CD4-positive, alpha-beta T cell treated with Interleukin-4 for 1 hour (primary cell): Measurements from ENCODE around the gene PRSS27.
"Not testable (repeated sequence)": the region's sequence is repeated elsewhere in the genome, so short reads cannot be mapped to it uniquely, and the experiment has no call there.

Experiments used
- DNase-seq, 2 donors: peaks; one replicate each; pipeline ENCODE4 v3.0.0-alpha.2; 2020 to 2022

The PRSS27 gene

DNA sequence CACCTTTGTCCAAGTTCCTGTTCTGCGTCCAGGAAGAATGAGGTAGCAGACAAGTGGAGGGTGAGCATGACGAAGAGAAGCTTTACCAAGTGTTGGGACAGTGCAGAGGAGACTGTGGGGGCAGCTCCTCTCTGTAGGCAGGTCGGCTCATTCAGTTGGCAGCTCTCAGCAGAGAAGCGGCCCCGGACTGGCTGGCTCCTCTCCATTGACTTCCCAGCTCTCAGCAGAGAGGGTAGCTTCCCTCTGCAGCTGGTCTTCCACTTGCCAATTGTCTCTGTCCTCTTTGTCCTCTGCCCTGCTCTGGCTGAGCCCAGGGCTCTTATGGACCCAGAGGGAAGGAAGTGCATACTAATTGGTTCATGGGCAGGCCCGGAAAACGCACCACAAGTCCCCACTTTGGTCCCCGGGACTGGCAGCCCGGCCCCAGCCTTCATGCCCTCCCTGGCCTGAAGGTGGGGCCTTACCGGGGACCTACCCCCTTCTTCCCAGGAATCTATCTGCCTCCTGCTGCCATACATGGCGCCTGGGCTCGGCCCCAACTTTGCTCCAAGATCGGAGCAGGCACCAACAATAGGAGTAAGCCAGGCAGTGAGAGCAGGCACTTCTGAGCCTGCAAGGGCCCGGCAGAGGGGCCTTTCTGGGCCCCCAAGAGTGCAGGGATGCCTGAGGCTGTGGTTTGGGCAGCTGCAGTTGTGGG lies 27.6 kb downstream of the PRSS27 start:
- no peak for DNase-seq

GRCh38 chr16:2691491-2692248 lies 28.4 kb downstream of the PRSS27 start:
- DNase-seq = no peak

DNA sequence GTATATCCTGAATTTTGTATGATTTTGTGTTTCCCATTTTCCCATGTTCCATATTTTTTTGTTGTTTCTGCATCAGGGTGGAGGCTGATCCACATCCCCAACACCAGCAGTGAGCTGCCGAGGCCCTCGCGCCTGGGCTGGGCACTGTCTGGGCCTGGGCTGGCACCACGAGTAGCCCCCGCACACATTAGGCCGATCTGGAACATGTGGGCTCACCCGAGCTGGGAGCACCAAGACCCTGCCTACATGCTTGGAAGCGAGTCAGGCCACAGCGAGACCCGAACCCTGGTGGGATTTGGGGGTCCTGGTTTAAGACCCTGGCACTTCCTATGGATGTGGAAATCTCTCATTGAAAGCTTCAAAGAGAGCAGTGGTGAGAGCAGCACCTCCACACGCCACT lies 29.2 kb downstream of the PRSS27 start:
- no peak for DNase-seq

DNA sequence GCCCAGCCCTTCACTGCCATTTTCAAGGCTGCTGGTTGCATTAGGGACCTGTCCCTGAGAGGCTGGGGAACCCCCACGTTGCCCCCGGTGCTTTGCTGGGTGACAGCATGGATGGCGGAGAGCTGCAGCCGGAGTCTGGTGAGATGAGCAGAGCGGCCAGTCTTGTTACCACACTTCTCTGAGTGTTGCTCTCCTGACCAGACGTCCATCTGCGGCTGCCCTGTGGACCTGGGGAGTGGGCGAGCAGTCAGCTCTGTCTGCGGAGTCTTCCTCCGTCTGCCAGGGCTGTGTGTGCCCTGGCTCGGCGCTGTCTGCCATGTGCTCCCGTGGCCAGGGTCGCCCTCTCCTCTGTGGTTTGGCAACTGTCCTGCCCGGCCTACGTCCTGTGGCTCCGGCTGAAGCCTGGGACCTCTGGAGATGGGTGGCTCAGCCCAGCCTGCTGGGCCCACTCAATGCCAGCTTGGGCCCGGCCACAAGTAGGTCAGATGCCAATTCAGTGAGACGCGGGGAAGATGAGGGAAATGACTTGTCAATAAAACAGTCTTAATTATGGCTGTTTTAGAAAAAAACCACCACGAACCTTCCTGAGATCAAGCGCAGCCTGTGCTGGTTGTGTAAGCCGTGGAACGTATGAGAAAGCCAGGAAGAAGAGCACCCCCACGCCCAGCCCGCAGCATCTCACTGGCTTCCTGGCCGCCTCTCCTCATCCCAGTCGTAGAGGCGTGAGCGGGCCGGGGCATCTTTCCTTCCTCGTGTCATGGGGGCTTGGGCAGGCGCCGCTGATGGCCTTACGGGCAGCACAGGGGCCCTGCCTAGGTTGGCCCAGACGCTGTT lies 29.8 kb downstream of the PRSS27 start:
- no peak for DNase-seq

DNA sequence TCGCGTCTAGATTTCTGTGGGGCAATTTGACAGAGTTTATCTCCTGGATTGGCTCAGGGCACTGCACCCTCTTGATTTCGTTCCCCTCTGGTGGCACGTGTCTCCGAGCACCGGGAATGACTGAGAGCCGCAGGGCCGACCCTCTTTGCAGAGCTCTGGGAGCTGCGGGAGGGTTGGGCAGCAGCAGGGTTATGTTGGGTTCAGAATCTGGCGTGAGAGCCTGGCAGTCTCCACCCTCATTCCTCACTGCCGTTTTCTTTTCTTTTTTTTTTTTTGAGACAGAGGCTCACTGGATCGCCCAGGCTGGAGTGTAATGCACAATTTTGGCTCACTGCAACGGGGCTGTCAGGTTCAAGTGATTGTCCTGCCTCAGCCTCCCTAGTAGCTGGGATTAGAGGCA lies 30.6 kb downstream of the PRSS27 start:
- DNase-seq = not testable (repeated sequence)

GRCh38 chr16:2687531-2688308 lies 32.3 kb downstream of the PRSS27 start:
- no peak for DNase-seq

DNA sequence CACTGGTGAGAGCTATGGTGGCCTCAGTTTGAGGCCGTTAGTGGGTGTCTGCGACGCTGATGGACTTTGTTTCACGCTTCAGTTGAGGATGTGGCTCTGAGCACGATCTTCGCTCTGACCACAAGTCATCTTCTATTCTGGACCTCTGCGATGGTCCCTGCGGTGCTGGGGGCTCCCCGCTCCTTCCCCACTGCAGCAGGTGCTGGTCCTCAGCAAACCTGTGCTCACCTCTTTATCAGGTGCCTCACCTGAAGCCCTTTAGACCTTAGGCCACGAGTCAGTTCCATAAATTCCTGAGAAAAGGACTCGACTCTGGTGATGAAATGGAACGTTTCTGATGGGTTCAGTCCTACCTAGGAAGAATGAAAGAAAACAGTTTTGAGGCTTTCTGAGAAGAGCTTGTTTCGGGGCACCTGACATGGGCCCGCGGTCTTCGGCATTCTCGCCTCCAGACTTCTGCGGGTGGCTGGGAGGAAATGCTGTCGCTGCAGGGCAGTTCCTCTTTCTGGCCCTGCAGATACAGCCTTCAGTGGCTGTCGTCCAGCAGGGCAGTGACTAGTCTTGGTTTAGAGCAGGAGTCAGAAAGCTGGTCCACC lies 33.0 kb downstream of the PRSS27 start:
- DNase-seq = peak; percentile 24 to 65

DNA sequence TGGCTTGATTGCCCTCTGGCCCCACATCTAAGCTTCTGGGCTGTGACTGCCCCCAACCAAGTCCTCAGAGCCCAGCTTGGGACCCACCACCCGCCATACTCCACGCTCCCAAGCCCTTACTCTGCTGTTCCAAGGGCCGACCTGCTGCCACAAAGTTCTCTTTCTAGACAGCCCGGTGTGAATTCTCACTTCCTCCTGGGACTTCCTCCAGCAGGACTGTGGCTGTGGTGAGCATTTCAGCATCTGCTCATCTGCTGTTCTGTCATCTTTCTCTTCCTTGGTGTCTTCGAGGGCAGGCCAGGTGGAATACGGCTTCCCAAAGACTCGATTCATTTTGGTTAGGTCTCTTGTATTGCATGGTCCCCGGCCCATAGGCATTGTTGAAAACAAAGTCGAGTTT lies 33.9 kb downstream of the PRSS27 start:
- DNase-seq = not testable (repeated sequence)

DNA sequence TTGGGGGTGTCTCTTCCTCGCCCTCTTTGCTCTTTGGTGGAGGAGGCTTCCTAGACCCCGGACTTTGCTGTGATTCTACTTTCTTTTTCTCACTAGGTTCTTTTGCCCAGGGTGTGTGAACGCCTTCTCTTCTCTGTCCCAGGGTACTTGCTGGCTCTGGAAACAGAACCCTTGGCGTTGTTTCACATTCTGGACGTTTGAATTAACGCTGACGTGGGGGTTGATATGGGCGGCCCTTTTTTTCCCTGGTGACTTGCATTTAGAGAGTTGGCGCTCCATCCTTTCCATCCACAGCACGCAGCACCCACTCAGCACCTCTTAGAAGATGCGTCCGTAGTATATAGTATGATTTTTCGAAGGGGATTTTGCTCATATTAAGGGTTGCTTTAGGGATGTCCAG lies 37.0 kb downstream of the PRSS27 start:
- DNase-seq = not testable (repeated sequence)

DNA sequence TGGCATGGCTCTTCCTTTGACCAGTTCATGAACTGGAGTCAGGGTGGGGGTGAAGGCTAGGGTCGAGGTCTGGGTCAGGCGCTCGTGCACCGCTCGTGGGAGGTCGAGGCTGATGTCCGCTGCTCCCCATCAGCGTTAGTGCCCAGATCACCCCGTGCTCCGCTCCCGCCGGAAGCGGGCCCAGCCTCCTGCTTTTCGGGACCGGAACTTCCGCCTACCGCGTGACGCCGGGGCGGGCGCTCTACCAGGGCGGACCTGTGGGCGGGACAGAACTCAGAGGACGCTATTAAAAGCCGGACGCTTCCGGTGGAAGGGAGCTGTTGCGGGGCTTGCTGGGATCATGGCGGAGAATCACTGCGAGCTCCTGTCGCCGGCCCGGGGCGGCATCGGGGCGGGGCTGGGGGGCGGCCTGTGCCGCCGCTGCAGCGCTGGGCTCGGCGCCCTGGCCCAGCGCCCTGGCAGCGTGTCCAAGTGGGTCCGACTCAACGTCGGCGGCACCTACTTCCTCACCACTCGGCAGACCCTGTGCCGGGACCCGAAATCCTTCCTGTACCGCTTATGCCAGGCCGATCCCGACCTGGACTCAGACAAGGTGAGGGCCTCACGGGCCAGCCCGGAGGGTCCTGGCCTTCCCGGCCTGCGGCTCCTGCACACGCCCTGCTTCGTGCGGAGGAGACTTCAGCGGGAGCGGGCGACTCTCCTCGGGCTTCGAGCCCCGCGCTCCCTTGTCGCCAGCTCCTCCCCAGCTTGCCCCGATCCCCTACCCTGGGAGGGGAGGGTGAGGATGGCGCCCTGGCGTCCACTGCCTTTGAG lies 37.6 kb downstream of the PRSS27 start, which contains the start of gene KCTD5:
Gene KCTD5, plus strand, starts transcription at position 315 of the 813 bp plus-strand sequence. Its CDS starts 26 bp downstream, at position 341.
- DNase-seq = peak; percentile 94 to 97

DNA sequence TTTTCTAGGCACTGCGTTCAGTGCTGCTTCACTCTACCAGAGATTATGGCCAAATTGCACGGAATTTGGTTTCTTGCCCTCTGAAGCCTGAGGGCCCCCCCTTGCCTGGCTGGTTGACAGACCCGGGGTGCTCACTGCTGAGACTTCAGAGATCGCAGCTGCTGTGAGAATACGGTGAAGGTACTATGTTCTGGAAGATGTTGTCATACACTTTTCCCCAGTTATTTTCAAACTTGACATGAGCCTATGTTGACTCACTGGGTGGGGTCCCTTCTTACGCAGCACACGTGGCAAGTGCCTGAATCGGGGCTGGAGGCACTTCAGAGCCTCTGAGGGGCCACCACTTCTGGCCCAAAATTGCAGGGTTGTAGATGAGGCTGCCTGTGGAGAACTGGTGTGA lies 39.7 kb downstream of the PRSS27 start:
- not testable (repeated sequence) for DNase-seq

- DNase-seq = not testable (repeated sequence)
Observed at GRCh38 chr16:2679902-2680301, 40.1 kb downstream of the PRSS27 start.

GRCh38 chr16:2678206-2678965 lies 41.6 kb downstream of the PRSS27 start:
- not testable (repeated sequence) for DNase-seq

DNA sequence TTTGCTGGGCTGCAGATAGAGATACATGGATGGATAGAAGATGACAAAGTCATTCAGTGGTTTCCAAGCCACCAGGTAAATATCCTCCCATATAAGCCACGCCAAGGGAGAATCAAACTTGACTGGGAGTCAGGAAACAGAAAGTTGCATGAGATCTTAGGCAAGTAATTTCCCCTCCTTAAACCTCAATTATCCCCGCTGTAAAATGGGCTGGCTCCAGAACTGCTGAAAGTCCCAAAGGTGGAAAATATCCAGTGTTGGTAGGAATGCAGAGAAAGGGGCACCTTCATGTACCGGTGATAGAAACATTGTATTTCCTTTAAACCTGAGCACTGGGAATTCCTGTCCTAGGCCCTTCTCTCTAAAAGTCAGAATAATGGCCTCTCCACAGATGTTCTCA lies 43.1 kb downstream of the PRSS27 start:
- DNase-seq = not testable (repeated sequence)

- DNase-seq = no peak
Observed at GRCh38 chr16:2675714-2676113, 44.3 kb downstream of the PRSS27 start.

DNA sequence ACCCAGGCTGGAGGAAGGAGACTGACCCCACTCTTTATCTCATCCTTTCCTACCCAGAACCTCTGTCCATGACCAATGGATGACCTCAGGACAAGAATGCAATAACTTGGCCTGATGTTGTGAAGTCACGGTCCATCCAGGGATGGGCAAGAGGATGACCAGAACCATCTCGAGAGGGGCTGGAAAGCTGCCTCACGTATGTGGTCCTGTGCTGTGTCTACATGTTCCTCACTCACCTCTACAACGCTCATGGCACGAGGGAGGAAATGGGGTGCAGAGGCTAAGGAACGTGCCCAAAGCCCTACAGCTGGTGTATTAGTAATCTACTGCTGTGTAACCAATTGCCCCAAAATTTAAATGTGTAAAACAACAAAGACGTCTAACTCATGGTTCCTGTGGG lies 45.0 kb downstream of the PRSS27 start:
- no peak for DNase-seq

DNA sequence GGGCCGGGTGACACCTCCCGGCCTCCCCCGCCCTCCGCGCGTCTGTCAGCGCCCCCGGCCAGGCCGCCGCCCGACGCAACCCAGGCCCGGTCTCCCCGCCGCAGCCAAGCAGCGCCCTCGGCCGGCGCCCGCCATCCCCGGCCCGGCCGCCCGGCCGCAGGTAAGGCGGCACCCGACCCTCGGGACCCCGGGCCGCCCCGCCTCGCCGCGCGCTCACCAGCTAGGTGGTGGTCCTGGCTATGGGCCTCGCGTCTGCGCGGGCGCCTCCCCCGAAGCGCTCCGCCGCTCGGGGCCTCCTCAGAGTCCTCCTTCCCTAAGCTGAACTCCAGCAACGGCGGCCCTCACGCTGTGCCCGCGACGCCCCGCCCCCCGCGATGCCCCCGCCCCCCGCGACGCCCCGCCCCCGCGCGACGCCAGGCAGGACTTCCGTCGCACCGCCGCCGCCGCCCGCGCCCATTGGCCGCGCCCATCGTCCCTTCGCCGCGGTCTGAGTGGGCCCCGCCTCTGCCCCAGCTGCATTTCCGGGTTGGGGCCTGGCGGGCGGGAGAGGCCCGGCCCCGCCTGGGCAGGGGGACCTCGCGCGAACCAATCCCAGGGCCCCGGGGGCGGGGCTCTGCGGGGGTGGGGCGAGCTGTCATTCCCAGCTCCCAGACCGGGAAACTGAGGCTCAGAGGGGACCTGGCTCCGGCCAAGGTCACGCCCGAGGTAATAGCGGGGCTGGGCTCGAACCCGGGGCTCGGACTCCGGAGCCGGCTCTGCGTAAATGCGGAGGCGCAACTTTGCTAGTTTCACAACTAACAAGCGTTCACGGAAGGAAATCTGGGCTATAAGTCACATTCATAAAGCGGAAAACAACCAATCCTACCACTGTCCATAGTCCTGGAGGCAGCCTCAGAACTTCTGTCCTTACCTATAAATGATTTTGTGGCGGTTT lies 46.7 kb downstream of the PRSS27 start:
- DNase-seq = peak; percentile 97

GRCh38 chr16:2671741-2672140 lies 48.3 kb downstream of the PRSS27 start:
- DNase-seq = no peak

GRCh38 chr16:2671193-2671592 lies 48.8 kb downstream of the PRSS27 start:
- DNase-seq = peak in 1 of 2 donors; percentile 25
